ENCODE measurements around the gene TMF1. TPM values are rescaled to one million over a fixed set of nuclear protein-coding genes. Genes with fewer than 3 reads are reported as not detected.

The TMF1 gene
- total and polyA plus RNA-seq, 3 donors from 2014 or later = 30.6 to 67.7 (median 37.4) TPM

GRCh38 chr3:69095636-69096035 lies 43.5 kb upstream of the TMF1 start:
- H3K27me3 ChIP-seq = no peaks in the 10 kb centered on the region
- H3K36me3 ChIP-seq (ENCODE audit: low read depth, missing control alignments) = no peaks in the 10 kb centered on the region
- 78 to 79% methylated on average over 5 of the region's 5 CpGs for WGBS, 2 donors
- H3K4me1 ChIP-seq = peaks cover 38% of the 10 kb centered on the region
- no peaks in the 10 kb centered on the region for H3K9me3 ChIP-seq
- intact Hi-C loops (cut with DNase I; ENCODE audit: low total_unique reads) = no loop called here
- H3K4me3 ChIP-seq = no peak overlapping the region
- TF ChIP-seq POLR2A (IDR thresholded peaks at IDR 0.05) (no peak), CTCF (IDR thresholded peaks at IDR 0.05) (no peak)
- DNase-seq = no peak
- H3K27ac ChIP-seq = peak overlapping the region in 1 of 2 donors; percentile 48

DNA sequence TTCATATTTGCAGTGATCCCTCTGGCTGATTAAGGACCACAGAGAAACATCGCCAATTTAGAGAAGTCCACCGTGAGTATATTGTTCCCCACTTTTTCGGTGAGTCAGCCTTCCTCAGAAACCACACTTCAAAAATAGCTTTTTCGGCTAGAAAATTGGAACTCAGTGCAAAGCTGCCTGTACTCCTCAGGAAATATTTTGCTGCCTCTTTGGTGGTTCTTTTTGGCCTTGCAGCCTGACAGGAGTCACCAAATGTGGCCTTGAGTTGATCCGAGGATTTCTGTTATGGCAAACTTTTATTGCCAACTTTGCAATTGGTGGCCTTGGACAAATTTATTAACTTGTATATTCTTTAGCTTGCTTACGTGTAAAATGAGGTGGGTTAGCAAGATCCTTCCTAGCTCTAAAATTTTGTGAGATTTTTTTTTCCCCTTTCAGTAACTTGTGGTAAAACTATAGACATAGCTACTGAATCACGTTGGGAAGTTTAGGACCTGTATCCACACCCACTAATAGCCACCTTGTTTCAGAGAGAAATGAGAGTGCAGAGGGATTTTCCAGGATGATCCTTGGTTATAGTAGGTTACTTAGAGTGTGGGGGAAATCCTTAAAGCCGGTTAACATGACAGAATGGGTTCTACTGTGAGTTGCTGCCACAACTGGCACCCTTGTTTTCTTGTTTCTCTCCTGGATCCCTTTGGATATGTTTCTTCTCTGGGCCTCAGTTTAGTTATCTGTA lies 42.5 kb upstream of the TMF1 start:
- no peaks in the 10 kb centered on the region for H3K36me3 ChIP-seq (ENCODE audit: low read depth, missing control alignments)
- no peaks in the 10 kb centered on the region for H3K9me3 ChIP-seq
- H3K27me3 ChIP-seq = no peaks in the 10 kb centered on the region
- intact Hi-C loops (cut with DNase I; ENCODE audit: low total_unique reads) = no loop called here
- H3K4me3 ChIP-seq = no peak overlapping the region
- H3K4me1 ChIP-seq = peaks cover 40% of the 10 kb centered on the region
- 27 to 36% methylated on average over 8 of the region's 8 CpGs for WGBS, 2 donors
- no peak for DNase-seq
- no peak for TF ChIP-seq POLR2A (IDR thresholded peaks at IDR 0.05)
- TF ChIP-seq CTCF (IDR thresholded peaks at IDR 0.05) = no peak
- peak overlapping the region; percentile 56 to 77 for H3K27ac ChIP-seq

GRCh38 chr3:69092030-69092516 lies 39.9 kb upstream of the TMF1 start:
- Histone ChIP-seq H3K27me3 (no peaks in the 10 kb centered on the region), H3K4me1 (peaks cover 54% of the 10 kb centered on the region), H3K36me3 (ENCODE audit: low read depth, missing control alignments) (no peaks in the 10 kb centered on the region), H3K9me3 (no peaks in the 10 kb centered on the region), H3K27ac (peak overlapping the region; percentile 33 to 77), H3K4me3 (no peak overlapping the region)
- TF ChIP-seq CTCF (IDR thresholded peaks at IDR 0.05) (no peak), POLR2A (IDR thresholded peaks at IDR 0.05) (no peak)
- WGBS, 2 donors = 40 to 41% methylated on average over 4 of the region's 4 CpGs
- DNase-seq = no peak
- intact Hi-C loops (cut with DNase I; ENCODE audit: low total_unique reads) = no loop called here

GRCh38 chr3:69091389-69092029 lies 39.4 kb upstream of the TMF1 start:
- H3K4me3 ChIP-seq = no peak overlapping the region
- 49 to 66% methylated on average over 5 of the region's 5 CpGs for WGBS, 2 donors
- no peaks in the 10 kb centered on the region for H3K9me3 ChIP-seq
- peak overlapping the region; percentile 33 to 77 for H3K27ac ChIP-seq
- DNase-seq = no peak
- peaks cover 60% of the 10 kb centered on the region for H3K4me1 ChIP-seq
- no peaks in the 10 kb centered on the region for H3K36me3 ChIP-seq (ENCODE audit: low read depth, missing control alignments)
- intact Hi-C loops (cut with DNase I; ENCODE audit: low total_unique reads) = no loop called here
- TF ChIP-seq POLR2A (IDR thresholded peaks at IDR 0.05) = no peak
- TF ChIP-seq CTCF (IDR thresholded peaks at IDR 0.05) = no peak
- H3K27me3 ChIP-seq = no peaks in the 10 kb centered on the region

Data from testis (tissue), 3 donors.